ENCODE measurements around the gene SHROOM3.

The SHROOM3 gene

GRCh38 chr4:76494243-76494642 lies 59.2 kb downstream of the SHROOM3 start:
- no peak for DNase-seq (ENCODE audit: low read depth)

GRCh38 chr4:76494871-76495590 lies 60.0 kb downstream of the SHROOM3 start:
- no peak for DNase-seq (ENCODE audit: low read depth)

GRCh38 chr4:76498550-76498949 lies 63.5 kb downstream of the SHROOM3 start:
- DNase-seq (ENCODE audit: low read depth), result peak; percentile 13

GRCh38 chr4:76499461-76499860 lies 64.4 kb downstream of the SHROOM3 start:
- no peak for DNase-seq (ENCODE audit: low read depth)

GRCh38 chr4:76502886-76503285 lies 67.9 kb downstream of the SHROOM3 start:
- no peak for DNase-seq (ENCODE audit: low read depth)

- peak; percentile 66 for DNase-seq (ENCODE audit: low read depth)
Measured at GRCh38 chr4:76504613-76505465, 69.8 kb downstream of the SHROOM3 start.

GRCh38 chr4:76511947-76512346 lies 76.9 kb downstream of the SHROOM3 start:
- DNase-seq (ENCODE audit: low read depth), result no peak

- no peak for DNase-seq (ENCODE audit: low read depth)
Measured at GRCh38 chr4:76513482-76513881, 78.5 kb downstream of the SHROOM3 start.

GRCh38 chr4:76514087-76514486 lies 79.1 kb downstream of the SHROOM3 start:
- no peak for DNase-seq (ENCODE audit: low read depth)

GRCh38 chr4:76515975-76516843 lies 81.2 kb downstream of the SHROOM3 start:
- DNase-seq (ENCODE audit: low read depth), result peak; percentile 18

- DNase-seq (ENCODE audit: low read depth), result peak; percentile 49
Measured at GRCh38 chr4:76518241-76518640, 83.2 kb downstream of the SHROOM3 start.

GRCh38 chr4:76523593-76523992 lies 88.6 kb downstream of the SHROOM3 start:
- DNase-seq (ENCODE audit: low read depth), result no peak

GRCh38 chr4:76525751-76526150 lies 90.7 kb downstream of the SHROOM3 start:
- no peak for DNase-seq (ENCODE audit: low read depth)

- DNase-seq (ENCODE audit: low read depth), result peak; percentile 31
Measured at GRCh38 chr4:76526585-76526990, 91.6 kb downstream of the SHROOM3 start.

- DNase-seq (ENCODE audit: low read depth), result no peak
Measured at GRCh38 chr4:76527666-76528065, 92.6 kb downstream of the SHROOM3 start.

GRCh38 chr4:76531597-76531996 lies 96.6 kb downstream of the SHROOM3 start:
- no peak for DNase-seq (ENCODE audit: low read depth)

- no peak for DNase-seq (ENCODE audit: low read depth)
Measured at GRCh38 chr4:76532805-76533204, 97.8 kb downstream of the SHROOM3 start.

GRCh38 chr4:76533314-76533713 lies 98.3 kb downstream of the SHROOM3 start:
- DNase-seq (ENCODE audit: low read depth), result no peak

- DNase-seq (ENCODE audit: low read depth), result peak; percentile 87
Measured at GRCh38 chr4:76535603-76536372, 100.8 kb downstream of the SHROOM3 start.

GRCh38 chr4:76536373-76536689 lies 101.3 kb downstream of the SHROOM3 start:
- no peak for DNase-seq (ENCODE audit: low read depth)

- DNase-seq (ENCODE audit: low read depth), result no peak
Measured at GRCh38 chr4:76538296-76538695, 103.3 kb downstream of the SHROOM3 start.

GRCh38 chr4:76539979-76540378 lies 105.0 kb downstream of the SHROOM3 start:
- DNase-seq (ENCODE audit: low read depth), result peak; percentile 91
